Left ventricle myocardium inferior (tissue), 1 donor: ENCODE results near the gene PHLDB1. TPM values are rescaled to one million over a fixed set of nuclear protein-coding genes. Genes with fewer than 3 reads are reported as not detected.

Experiments
- DNase-seq: peaks from one replicate; pipeline ENCODE4 v3.0.0-alpha.2; 2020
- H3K27ac ChIP-seq: fragments of 200-600 bp; replicated peaks from 2 replicates; pipeline ENCODE4 v1.8.0; 2021
- H3K27me3 ChIP-seq: fragments of 200-600 bp; 2 replicates; pipeline ENCODE4 v1.8.0; 2021; ENCODE audit warnings: low read depth
- H3K36me3 ChIP-seq: fragments of 200-600 bp; 2 replicates; pipeline ENCODE4 v1.8.0; 2021
- H3K4me1 ChIP-seq: fragments of 200-600 bp; 2 replicates; pipeline ENCODE4 v1.8.0; 2021
- H3K4me3 ChIP-seq: fragments of 200-600 bp; 2 replicates; pipeline ENCODE4 v1.8.0; 2021; ENCODE audit warnings: mild to moderate bottlenecking, moderate library complexity
- H3K9me3 ChIP-seq: fragments of 200-600 bp; replicated peaks from 2 replicates; pipeline ENCODE4 v1.8.0; 2021
- intact Hi-C: fragments of 100-400 bp; cut with micrococcal nuclease; formaldehyde crosslinking; loops from one replicate; pipeline ENCODE4 v1.11.0; 2022
- total RNA-seq: library from RNA; stranded (reverse); fragmentation: NEBNext Ultra II Directional; extraction: Animal tissue kit (Norgen Biotek cat#: 25700); gene quantifications from one replicate; pipeline ENCODE4 v1.2.1, GENCODE V29; 2021
- TF ChIP-seq, protein P1 (sequence below): fragments of 200-600 bp; IDR thresholded peaks from 2 replicates; pipeline ENCODE4 v1.8.0; 2021; ENCODE audit warnings: antibody characterized with exemption, mild to moderate bottlenecking, borderline replicate concordance
- donor health status: DM: no; HTN: yes; CAD: no; lungs with severe emphysema.

PHLDB1 gene
- total RNA-seq, 1 donor from 2014 or later: 102 TPM

DNA sequence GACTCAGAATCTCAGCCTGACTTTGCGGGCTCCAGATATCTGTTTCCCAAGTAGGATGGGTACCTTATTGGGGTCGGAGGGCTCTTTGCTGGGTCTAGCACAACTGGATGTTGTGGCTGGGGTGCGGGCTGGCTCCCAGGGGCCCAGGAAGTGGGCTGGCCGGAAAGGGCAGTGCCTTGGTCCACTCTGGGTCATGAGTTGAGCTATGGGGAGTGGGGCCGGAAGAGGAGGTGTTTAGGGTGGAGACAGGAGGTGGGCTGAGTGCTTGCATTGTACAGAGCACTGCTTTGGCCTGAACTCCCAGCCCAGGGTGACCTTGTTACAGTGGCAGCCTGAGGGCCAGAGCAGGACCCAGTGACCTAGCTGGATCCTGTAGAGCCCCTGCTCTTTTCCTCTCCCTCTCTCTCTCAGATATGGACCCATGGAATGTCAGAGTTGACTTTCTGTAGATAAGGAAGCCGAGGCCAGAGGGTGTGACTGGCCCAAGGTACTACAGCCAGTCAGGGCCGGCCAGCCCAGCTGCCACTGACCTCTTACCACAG is 13.2 kb downstream of the PHLDB1 start:
- TF ChIP-seq, protein P1, sequence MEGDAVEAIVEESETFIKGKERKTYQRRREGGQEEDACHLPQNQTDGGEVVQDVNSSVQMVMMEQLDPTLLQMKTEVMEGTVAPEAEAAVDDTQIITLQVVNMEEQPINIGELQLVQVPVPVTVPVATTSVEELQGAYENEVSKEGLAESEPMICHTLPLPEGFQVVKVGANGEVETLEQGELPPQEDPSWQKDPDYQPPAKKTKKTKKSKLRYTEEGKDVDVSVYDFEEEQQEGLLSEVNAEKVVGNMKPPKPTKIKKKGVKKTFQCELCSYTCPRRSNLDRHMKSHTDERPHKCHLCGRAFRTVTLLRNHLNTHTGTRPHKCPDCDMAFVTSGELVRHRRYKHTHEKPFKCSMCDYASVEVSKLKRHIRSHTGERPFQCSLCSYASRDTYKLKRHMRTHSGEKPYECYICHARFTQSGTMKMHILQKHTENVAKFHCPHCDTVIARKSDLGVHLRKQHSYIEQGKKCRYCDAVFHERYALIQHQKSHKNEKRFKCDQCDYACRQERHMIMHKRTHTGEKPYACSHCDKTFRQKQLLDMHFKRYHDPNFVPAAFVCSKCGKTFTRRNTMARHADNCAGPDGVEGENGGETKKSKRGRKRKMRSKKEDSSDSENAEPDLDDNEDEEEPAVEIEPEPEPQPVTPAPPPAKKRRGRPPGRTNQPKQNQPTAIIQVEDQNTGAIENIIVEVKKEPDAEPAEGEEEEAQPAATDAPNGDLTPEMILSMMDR: no peak
- peak overlapping the region; percentile 91 for H3K27ac ChIP-seq
- H3K27me3 ChIP-seq: no peaks in the 10 kb centered on the region
- H3K9me3 ChIP-seq: no peaks in the 10 kb centered on the region
- DNase-seq: peak; percentile 53
- intact Hi-C loops: no loop called here
- H3K36me3 ChIP-seq: peaks cover 42% of the 10 kb centered on the region
- H3K4me3 ChIP-seq: peak overlapping the region; percentile 72
- peaks cover 99% of the 10 kb centered on the region for H3K4me1 ChIP-seq

DNA sequence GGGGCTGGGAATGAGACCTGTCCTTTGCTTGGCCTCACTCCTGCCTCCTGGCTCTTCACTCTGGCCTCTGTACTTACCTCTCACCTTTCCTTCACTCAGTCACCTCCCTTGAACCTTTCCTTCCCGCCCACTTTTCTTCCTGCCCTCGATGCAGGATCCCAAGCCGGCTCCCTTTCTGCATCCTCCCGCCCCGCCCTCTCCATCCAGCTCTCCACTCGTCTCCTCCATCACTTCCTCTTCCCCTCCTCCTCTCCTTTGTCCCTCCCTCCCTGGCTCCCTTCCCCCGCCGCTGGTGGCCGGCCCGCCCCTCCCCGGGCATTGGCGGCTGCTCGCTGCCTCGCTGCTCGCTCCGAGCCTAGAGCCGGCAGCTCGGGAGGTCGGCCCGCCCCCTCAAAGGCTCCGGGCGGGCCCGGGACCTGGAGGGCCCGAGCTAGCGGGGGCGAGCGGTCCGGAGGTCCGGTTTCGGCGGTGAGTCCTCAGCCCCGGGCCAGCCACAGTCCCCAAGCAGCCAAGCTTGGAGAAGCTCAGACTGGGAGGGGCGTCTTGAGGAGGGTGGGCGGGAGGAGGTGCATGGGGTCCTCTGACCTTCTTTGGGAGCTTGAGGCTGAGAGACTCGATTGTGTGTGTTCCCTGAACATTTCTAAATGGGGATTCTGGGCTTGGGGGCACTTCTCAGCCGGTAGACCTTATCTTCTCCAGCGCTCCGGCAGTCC is 13.8 kb downstream of the PHLDB1 start:
- no peaks in the 10 kb centered on the region for H3K9me3 ChIP-seq
- no peaks in the 10 kb centered on the region for H3K27me3 ChIP-seq
- TF ChIP-seq, protein P1: no peak
- DNase-seq: peak; percentile 90
- peaks cover 42% of the 10 kb centered on the region for H3K36me3 ChIP-seq
- H3K4me3 ChIP-seq: peak overlapping the region; percentile 72
- peaks cover 98% of the 10 kb centered on the region for H3K4me1 ChIP-seq
- peak overlapping the region; percentile 91 for H3K27ac ChIP-seq
- intact Hi-C loops: no loop called here

DNA sequence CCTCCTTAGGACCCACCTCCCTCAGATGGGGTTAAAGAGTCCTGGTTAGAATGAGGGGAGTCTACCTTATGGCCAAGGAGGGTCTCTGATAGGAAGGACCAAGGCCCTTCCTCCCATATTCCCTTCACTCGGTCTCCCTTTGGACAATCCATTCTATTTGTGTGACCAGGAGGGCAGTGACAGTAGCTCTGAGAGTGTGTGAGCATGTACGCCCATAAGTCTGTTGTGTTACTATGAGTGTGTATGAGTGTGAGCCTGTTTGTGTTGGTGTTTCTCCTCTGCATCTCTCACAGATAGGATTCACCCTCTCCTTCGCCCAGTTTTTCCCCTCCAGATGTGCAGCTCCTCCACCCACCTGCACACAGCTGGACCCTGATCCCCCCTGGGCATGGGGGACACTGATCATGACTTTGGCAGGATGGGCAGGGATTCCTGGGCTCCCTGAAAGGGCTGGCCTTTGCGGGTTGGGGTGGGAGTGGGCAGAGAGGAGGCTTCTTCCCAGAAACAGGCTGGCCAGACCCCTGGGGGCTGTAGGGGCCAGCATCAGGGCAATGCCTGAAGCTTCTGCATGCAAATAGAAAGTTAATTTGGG is 14.5 kb downstream of the PHLDB1 start:
- DNase-seq: no peak
- Histone ChIP-seq H3K4me1 (peaks cover 98% of the 10 kb centered on the region), H3K4me3 (peak overlapping the region; percentile 72), H3K27ac (peak overlapping the region; percentile 91), H3K36me3 (peaks cover 42% of the 10 kb centered on the region), H3K27me3 (no peaks in the 10 kb centered on the region), H3K9me3 (no peaks in the 10 kb centered on the region)
- intact Hi-C loops: no loop called here
- TF ChIP-seq, protein P1: no peak

DNA sequence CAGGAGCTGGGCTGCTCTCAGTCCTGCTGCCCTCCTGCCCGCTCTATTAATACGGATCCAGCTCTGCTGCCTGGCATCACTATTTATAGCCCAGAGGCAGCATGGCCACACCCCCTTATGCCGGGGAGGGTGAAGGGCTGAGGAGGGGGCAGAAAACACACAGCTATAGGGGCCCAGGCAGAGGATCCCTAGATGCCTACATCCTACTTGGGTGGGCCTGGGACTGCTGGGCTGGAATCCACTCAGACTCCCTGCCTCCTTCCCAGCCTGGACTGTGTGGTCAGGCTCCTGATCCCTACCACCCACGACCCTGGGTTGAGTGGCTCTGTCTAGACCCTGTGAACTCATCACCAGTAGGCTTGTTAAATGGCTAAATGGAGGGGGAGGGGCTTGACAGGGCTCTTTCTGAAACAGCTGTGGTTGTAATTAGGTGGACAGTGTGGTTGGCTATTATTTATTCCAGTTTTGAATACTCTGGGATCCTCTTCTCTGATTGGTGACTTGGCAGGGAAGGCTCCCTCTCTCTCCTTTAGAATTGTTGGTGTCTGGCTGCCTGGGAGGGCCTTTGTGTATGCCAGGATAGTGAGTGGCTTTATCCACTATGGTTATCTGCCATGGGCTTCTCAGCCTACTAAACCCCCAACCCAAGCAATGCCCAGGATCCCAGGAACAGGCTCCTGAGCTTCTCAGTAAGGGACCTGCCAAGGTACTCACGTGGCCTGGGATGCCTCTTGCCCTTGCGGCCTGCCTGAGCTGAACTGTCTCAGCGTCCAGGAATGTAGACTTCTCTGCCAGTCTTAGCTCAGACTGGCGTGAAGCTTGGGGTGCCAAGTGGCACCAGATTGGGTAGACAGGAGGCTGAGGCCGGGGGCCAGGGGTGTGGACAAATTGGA is 15.2 kb downstream of the PHLDB1 start:
- peak; percentile 62 for DNase-seq
- Histone ChIP-seq H3K4me1 (peaks cover 98% of the 10 kb centered on the region), H3K4me3 (peak overlapping the region; percentile 72), H3K9me3 (no peaks in the 10 kb centered on the region), H3K36me3 (peaks cover 42% of the 10 kb centered on the region), H3K27me3 (no peaks in the 10 kb centered on the region), H3K27ac (peak overlapping the region; percentile 91)
- intact Hi-C loops: no loop called here
- TF ChIP-seq, protein P1: no peak

DNA sequence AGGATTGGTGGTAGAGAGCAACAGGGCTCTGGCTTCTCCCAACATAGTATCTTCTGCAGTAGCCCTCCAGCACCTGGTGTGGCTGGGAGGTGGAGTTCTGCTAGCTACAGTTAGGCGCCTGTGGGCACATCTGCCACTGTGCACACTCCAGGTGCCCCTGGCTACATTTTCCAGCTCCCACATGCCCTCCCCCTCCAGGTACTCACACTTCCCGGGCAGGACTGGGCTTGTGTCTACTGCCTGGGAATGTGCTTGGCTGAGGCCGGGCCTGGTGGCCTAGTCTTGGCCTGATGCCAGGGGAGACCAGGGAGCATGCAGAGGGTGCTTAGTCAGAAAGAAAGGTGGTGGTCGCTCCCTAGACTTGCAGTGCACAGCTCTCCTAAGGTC is 15.8 kb downstream of the PHLDB1 start:
- no peaks in the 10 kb centered on the region for H3K9me3 ChIP-seq
- intact Hi-C loops: no loop called here
- H3K27me3 ChIP-seq: no peaks in the 10 kb centered on the region
- TF ChIP-seq, protein P1: no peak
- H3K27ac ChIP-seq: peak overlapping the region; percentile 91
- peak overlapping the region; percentile 72 for H3K4me3 ChIP-seq
- peaks cover 98% of the 10 kb centered on the region for H3K4me1 ChIP-seq
- H3K36me3 ChIP-seq: peaks cover 44% of the 10 kb centered on the region
- DNase-seq: no peak
